HL-60 (cell line): ENCODE data around the gene LEMD2.

Experiments
- DNase-seq, 2 experiments: peaks; one replicate each; pipeline ENCODE4 v3.0.0-alpha.2; 2010 to 2020; ENCODE audit warnings: low read depth in 1 of 2, low spot score in 1 of 2
- H3K27ac ChIP-seq: fragments of 250-450 bp; sonication (Bioruptor Pico); replicated peaks from 2 replicates; pipeline ENCODE4 v1.5.1; 2020; ENCODE audit warnings: mild to moderate bottlenecking, moderate library complexity
- H3K27me3 ChIP-seq: fragments of 250-450 bp; sonication (Bioruptor Pico); 2 replicates; pipeline ENCODE4 v1.5.1; 2021; ENCODE audit warnings: mild to moderate bottlenecking, moderate library complexity; ENCODE audit not compliant: insufficient read depth, poor library complexity, severe bottlenecking
- H3K4me3 ChIP-seq: replicated peaks from 2 replicates; pipeline ENCODE4 v1.5.1; 2011; ENCODE audit warnings: mild to moderate bottlenecking, control low read depth, low read length; ENCODE audit not compliant: insufficient read depth
- CTCF ChIP-seq: IDR thresholded peaks from one replicate; pipeline ENCODE4 v1.5.1; 2011; ENCODE audit warnings: low read length, control low read depth, inconsistent platforms; ENCODE audit not compliant: insufficient read depth
- GABPA ChIP-seq: IDR thresholded peaks from 2 replicates; pipeline ENCODE4 v1.6.1; 2012; ENCODE audit warnings: low read depth
- POLR2AphosphoS5 ChIP-seq: IDR thresholded peaks from 2 replicates; pipeline ENCODE4 v1.6.1; 2012; ENCODE audit warnings: low read depth
- REST ChIP-seq: IDR thresholded peaks from 2 replicates; pipeline ENCODE4 v1.6.1; 2012; ENCODE audit warnings: low read depth; ENCODE audit not compliant: insufficient replicate concordance
- SPI1 ChIP-seq: IDR thresholded peaks from 2 replicates; pipeline ENCODE4 v1.6.1; 2012; ENCODE audit warnings: low read depth, mild to moderate bottlenecking, borderline replicate concordance

The LEMD2 gene

GRCh38 chr6:33732385-33732784 is 56.5 kb downstream of the LEMD2 start:
- no peaks in the 10 kb centered on the region for H3K27me3 ChIP-seq
- no peak overlapping the region for H3K27ac ChIP-seq
- no peak overlapping the region for H3K4me3 ChIP-seq
- TF ChIP-seq CTCF: no peak
- no peak for TF ChIP-seq SPI1
- TF ChIP-seq POLR2AphosphoS5: no peak
- no peak for TF ChIP-seq GABPA
- no peak for TF ChIP-seq REST
- no peak for DNase-seq

GRCh38 chr6:33731751-33732282 is 57.1 kb downstream of the LEMD2 start:
- TF ChIP-seq SPI1: no peak
- Histone ChIP-seq H3K27ac (no peak overlapping the region), H3K27me3 (no peaks in the 10 kb centered on the region), H3K4me3 (no peak overlapping the region)
- no peak for DNase-seq

- Histone ChIP-seq H3K4me3 (no peak overlapping the region), H3K27ac (no peak overlapping the region), H3K27me3 (no peaks in the 10 kb centered on the region)
- DNase-seq: no peak
- no peak for TF ChIP-seq SPI1
- no peak for TF ChIP-seq POLR2AphosphoS5
- no peak for TF ChIP-seq REST
- no peak for TF ChIP-seq CTCF
- TF ChIP-seq GABPA: no peak
Observed at GRCh38 chr6:33731035-33731434, 57.9 kb downstream of the LEMD2 start.

GRCh38 chr6:33730611-33731010 is 58.3 kb downstream of the LEMD2 start:
- no peak overlapping the region for H3K4me3 ChIP-seq
- H3K27ac ChIP-seq: no peak overlapping the region
- no peak for TF ChIP-seq POLR2AphosphoS5
- no peak for TF ChIP-seq GABPA
- TF ChIP-seq CTCF: no peak
- no peak for TF ChIP-seq REST
- no peak for TF ChIP-seq SPI1
- DNase-seq: no peak
- no peaks in the 10 kb centered on the region for H3K27me3 ChIP-seq
